NCI-H2171 (cell line): Measurements from ENCODE around the gene NCOA3.
"Not testable (repeated sequence)": the region's sequence is repeated elsewhere in the genome, so short reads cannot be mapped to it uniquely, and the experiment has no call there.

Source experiments
- DNase-seq: peaks from one replicate; lab custom pipeline; 2025; lab: John Stamatoyannopoulos, UW

NCOA3 gene

DNA sequence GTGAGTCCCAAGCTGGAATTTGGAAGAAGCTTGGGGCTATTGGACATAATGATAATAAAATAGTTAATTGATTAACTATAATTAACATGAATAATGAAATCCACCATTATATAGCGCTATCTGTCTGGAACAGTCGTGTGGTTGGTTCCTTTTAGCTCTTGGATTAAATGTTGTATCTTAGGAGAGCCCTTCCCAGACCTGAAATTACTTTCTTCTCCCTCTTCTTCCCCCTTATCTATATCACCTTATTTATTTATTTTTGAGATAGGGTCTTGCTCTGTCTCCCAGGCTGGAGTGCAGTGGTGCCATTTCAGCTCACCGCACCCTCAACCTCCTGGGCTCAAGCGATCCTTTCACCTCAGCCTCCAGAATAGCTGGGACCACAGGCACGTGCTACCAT, 64.6 kb downstream of the NCOA3 start:
- DNase-seq = no peak

DNA sequence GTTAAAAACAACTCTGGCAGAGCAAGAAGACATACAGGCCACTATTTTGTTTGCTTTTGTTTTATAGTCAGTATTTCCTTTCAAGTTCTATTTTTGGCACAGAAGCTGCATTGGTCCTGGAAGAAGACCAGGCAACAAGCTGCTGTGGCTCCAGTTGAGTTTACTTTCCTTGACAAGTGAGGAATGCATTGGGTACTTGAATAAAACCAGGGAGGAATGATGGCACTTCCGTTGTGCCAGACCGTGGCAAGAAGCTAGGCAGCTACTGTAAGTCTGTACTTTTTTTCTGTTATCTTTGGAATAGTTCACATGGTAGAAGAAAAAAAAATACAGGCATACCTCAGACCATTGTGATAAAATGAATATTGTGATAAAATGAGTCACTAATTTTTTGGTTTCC, 66.3 kb downstream of the NCOA3 start:
- DNase-seq = no peak

DNA sequence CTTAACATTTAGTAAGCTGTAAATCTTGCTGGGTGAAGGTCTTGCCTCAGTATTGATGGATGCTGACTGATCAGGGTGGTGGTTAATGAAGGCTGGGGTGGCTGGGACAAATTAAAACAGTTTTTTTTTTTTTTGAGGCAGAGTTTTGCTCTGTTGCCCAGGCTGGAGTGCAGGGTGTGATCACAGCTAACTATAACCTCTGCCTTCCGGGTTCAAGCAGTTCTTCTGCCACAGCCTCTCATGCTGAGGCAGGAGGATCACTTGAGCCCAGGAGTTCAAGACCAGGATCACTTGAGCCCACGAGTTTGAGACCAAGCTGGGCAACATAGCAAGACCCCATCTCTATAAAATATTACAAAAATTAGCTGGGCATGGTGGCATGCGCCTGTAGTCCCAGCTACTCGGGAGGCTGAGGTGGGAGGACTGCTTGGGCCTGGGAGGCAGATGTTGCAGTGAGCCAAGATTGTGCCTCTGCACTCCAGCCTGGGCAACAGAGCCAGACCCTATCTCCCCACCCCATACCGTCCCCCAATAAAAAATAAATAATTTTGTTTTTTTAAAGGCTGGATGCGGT, 67.2 kb downstream of the NCOA3 start:
- no peak for DNase-seq

DNA sequence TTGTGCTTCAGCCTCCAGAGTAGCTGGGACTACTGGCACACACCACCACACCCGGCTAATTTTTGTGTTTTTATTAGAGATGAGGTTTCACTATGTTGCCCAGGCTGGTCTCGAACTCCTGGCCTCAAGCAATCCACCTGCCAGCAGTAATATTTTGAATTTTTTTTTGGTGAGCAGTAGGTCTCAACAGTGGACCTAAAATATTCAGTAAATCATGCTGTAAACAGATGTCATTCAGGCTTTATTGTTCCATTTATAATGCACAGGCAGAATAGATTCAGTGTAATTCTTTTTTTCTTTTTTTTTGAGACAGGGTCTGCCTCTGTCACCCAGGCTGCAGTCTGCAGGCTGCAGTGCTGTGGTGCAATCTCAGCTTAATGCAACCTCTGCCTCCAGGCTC, 69.7 kb downstream of the NCOA3 start:
- no peak for DNase-seq

DNA sequence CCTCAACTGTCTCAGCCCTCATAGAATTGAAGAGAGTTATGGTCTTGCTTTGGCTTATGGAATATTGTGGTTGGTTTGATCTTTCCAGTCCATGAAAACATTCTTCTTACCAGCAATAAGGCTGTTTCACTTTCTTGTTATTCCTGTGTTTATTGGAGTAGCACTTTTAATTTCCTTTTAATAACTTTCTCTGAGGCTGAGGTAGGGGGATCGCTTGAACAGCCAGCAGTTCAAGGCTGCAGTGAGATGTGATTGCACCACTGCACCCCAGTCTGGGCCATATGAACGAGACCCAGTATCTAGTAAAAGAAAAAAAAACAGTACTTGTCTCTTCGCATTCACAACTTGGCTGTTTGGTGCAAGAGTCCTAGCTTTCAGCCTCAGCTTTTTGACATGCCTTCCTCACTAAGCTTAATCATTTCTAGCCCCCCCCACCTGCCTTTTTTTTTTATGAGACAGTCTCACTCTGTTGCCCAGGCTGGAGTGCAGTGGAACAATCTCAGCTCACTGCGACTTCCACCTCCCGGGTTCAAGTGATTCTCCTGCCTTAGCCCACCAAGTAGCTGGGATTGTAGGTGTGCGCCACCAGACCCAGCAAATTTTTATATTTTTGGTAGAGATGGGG, 70.5 kb downstream of the NCOA3 start:
- no peak for DNase-seq

DNA sequence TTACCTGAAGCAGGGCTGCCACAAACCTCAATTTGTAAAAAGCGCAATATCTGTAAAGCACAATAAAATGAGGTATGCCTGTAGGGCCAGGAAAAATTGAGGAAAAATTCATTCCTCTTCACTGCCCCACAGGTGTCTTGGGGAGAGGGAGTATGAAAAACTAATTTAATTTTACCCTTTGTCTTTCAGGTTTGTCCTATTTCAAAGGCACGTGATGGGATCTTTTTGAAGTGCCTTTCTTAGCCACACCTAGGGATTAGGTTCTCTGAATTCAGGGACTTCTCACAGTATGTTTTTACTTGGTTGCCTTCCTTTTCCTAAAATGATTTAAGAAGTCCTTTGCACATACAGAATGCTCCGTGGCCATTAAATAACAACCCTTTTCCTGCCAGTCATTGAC, 71.9 kb downstream of the NCOA3 start:
- no peak for DNase-seq

DNA sequence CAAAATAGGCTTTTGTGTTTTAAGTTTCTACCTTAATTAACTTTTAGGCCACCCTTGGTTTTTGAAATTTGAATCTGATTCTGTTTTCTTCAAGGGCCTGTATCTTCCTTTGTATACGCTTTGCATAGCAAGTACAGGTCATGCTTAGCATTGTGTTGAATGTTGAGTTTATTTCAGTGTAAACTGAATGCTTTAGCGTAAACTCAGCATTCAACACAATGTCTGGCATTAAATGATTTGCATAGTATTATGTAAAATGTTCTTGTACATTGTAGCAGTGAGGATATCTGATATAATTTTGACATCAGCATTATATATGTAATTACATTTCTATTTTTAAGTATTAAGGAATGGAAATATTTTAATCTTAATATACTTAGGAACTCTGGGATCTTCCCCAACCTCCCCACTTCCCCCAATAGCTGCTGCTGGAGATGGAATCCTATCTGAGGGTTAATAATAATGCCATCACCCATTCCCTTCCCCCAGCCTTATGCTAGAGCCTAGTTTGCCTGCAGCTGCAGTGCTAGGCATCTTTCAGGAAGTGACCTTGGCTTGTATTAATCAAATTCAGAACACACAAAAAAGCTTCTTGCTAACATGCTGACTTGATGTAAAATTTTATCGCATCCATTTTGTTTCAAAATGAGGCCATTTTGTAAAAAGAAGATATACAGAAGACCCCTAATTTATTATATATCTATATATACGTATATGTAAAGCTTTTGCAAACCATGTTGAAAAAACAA, 73.1 kb downstream of the NCOA3 start:
- DNase-seq = no peak

DNA sequence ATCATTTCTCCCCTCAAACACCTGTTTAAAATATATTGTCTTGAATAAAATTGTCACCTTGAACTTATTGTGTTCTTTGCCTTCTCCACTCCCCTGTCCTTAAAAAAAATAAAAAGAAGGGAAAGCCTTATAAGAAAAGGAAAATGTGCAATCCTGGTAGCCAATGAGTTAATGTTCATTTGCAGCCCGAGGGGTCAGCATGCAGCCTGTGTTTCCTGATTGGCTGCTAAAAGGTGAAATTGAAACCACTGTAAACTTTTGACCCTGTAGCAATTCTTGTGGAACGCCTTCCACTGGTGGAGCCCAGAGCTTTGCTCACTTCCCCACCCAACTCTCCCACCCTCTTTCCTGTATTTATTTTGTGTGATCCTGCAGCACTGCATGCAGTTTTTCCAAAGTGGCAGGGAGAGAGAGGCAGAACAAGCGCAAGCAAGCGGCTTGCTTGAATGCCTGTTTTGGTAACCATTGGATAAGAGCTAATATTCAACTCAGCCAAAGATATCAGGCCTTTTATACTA, 74.9 kb downstream of the NCOA3 start:
- DNase-seq = peak; percentile 73

DNA sequence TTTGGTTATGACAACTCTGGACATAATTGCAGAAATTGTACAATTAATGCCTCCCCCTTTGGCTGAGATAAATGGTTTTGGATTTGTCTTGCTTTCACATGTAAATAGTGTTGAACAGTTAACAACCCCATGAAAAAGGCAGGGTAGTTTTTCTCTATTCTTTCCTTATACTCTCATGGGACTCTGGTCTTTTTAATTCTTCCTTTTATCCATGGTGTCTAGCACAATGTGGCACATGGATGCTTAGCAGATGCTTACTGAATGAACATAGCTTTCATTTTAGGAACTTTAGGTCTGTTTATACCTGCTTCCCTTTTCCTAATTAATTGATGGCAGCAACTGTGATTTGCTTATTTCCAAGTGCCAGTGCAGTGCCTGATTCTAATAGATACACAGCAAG, 75.6 kb downstream of the NCOA3 start:
- no peak for DNase-seq

DNA sequence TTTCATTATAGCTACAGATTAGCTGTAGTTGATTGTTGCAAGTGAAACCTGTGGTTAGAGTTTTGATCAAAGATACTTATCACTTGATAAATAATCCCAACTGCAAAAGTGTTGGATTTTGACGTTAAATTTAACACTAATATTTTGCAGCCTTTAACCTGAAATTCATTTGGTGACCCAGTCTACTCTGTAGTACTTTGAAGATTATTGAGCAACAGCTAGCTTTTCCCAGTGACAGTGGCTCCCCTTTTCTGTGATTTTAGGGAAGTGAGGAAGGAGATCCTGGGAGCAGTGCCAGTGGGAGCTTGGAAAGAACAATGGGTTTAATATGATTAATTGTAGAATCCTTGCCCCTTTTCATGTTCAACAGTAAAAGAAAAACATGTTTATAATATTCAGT, 76.9 kb downstream of the NCOA3 start:
- no peak for DNase-seq

DNA sequence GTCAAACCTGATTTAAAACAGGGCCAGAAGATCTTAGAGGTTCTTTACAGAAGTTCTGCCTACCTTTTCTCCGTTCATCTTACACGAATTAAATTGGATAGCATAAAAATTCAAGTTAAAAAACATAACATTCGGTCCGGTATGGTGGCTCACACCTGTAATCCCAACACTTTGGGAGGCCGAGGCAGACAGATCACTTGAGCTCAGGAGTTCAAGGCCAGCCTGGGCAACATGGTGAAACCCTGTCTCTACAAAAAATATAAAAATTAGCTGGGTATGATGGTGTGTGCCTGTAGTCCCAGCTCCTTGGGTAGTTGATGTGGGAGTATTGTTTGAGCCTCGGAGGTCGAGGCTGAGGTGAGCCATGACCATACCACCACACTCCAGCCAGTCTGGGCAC, 79.0 kb downstream of the NCOA3 start:
- DNase-seq = not testable (repeated sequence)

DNA sequence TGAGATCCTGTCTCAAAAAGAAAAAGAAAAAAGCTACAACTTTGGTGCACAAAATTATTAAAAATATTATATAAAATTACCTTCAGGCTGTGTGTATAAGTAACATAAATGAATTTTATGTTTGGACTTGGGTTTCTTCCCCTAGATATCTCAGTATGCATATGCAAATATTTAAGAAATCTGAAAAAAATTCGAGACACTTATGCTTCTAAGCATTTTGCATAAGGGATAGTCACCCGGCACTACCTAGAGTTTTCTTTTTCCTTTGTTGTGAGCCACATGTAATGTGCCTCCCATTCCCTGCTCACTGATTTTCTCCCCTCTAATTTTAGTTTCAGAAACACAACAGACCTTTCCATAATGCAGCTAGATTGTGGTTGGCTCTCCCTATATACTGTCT, 79.4 kb downstream of the NCOA3 start:
- no peak for DNase-seq

DNA sequence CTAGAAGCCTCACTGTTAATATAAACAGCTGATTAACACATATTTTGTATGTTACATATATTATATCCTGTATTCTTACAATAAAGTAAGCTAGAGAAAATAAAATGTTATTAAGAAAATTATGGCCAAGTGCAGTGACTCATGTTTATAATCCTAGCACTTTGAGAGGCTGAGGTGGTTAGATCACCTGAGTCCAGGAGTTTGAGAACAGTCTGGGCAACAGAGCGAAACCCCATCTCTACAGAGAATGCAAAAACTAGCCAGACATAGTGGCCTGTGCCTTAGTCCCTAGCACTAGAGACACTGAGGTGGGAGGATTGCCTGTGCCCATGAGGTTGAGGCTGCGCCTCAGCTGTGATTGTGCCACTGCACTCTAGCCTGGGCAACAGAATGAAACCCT, 81.9 kb downstream of the NCOA3 start:
- no peak for DNase-seq

DNA sequence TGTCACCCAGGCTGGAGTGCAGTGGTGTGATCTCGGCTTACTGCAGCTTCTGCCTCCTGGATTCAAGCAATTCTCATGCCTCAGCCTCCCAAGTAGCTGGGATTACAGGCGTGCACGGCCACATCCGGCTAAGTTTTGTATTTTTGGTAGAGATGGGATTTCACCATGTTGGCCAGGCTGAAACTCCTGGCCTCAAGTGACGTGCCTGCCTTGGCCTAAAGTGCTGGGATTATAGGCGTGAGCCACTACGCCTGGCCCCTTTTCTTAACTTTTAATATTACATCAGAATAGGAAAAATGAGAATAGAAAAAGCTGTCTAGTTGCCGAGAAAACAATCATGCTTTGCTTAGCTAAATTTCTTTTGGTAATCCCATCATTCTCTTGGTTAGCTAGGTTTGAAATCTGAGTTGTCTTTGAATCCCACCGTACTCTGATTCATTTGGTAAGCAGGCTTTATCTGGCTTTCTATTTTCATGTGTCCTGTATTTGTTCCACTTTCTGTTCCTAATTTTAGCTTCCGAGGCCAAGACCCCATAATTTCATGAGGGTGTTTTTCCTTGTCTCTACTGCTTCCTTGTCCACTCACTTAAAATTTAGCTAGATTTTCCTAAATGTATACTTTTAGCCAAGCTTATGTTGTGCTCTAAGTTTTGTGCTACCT, 83.5 kb downstream of the NCOA3 start:
- no peak for DNase-seq

DNA sequence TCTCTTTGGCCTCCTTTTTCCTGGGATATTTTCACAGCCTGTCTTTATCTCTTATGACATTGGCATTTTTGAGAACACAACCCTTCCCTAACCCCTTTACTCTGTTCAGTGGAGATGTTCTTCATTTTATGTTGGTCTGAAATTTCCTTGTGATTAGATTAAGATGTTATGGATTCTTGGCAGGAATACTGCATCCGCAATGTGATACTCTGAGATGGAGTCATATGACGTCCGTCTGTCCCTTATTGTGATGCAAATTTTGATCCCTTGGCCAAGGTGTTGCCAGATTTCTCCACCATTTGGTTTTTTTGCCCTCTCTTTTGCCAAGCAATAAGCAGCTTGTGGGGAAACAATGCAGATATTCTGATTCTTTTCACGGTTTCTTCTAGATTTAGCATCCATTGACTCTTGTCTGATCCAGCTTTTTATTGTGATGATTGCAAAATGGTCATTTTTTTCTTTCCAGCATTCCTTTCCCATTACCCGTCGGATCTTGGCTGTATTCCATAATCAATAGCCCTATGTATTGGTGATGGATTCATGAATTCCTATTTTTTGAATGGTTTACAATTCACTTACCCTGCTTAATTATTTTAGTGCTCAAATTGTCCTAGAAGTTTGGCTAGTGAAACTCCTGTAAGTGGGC, 85.1 kb downstream of the NCOA3 start:
- DNase-seq = peak; percentile 64

DNA sequence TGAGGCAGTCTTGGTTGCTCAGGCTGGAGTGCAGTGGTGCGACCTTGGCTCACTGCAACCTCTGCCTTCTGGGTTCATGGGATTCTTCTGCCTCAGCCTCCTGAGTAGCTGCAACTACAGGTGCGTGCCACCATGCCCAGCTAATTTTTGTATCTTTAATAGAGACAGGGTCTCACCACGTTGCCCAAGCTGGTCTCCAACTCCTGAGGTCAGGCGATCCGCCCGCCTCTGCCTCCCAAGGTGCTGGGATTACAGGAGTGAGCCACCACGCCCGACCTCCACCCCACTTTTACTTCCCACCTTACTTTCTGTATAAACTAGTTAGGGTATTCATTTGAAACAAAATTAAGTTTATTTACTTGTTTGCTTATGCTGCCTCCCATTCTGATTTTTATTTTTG, 86.5 kb downstream of the NCOA3 start:
- no peak for DNase-seq

DNA sequence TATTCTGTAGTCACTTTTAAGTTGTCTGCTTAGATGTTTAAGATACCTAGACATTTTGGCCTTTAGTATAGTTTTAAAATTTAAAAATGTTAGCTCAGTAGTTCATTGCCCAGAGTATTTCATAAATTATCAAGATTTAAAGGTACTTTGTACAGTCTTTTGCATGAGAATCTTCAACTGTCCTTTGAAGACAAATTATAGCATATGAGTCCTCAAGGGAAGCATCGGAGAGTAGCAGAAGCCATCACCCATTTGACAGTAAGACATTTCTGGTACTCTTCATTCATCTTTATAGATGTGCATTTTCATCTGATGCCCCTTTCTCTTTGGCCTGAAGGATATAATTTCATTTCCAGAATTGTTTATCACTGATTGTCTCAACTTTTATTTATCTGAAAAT, 89.5 kb downstream of the NCOA3 start:
- no peak for DNase-seq

DNA sequence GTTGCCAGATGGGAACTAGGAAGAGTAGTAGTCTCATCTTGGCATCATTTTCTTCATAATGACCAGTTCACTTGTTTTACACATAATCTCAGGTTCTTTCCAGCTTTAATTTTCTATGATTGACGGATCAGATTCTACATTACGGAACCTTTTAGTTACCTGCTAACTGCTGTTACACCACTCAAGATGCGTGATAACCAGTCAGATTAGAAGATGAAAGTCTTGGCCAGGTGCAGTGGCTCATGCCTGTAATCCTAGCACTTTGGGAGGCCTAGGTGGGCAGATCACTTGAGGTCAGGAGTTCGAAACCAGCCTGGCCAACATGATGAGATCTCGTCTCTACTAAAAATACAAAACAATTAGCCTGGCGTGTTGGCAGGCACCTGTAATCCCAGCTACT, 92.5 kb downstream of the NCOA3 start:
- DNase-seq = no peak

DNA sequence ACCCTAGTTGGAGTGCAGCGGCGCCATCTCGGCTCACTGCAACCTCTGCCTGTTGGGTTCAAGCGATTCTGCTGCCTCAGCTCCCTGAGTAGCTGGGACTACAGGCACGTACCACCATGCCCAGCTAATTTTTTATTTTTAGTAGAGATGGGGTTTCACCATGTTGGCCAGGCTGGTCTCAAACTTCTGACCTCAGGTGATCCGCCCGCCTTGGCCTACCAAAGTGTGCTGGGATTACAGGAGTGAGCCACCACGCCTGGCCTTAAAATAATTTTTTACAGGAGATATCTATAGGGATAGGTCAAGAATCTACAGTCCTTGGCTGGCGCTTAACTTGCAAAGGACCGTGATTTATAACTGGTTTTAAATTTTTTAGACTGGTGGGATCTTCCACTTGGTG, 93.5 kb downstream of the NCOA3 start:
- DNase-seq = not testable (repeated sequence)

DNA sequence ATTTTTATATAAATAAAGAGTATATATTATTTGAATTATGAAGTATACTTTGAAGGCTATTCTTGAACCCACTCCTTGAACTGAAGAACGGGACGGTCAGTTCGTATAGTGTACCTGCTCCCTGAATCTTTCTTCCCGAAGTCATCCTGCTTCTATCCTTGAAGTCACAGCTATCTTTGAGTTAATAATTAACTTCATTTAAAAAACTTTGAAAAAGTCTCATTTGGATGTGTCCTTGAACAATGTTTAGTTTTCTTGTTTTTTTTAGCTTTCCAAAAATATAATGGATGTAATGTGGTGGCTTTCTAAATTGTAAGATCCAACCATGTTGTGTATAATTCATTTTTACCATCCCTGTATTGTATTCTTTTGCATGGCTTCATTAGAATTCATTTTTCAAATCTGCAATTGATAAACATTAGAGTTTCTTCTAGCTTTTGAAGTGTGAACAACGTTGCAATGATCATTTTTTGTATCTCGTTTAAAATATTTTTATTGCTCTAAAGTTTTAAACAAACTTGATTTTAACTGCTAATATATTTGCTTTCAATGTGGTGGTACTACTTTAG, 94.4 kb downstream of the NCOA3 start:
- no peak for DNase-seq

DNA sequence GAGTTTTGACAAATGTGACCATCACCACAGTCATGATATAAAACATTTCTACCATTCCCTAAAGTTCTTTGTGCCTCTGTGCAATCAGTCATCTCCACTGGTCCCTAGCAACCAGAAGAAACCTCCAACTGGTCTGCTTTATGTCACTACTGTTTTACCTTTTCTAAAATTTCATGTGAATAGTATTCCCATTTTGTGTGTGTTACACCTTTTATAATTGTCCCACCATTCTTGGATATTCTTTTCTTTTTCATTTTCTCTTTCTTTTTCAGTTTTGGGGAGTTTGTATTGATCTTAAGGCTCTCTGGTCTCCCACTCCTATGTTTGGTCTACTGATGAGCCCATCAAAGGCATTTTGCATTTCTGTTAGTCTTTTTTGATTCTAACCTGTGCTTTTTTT, 95.4 kb downstream of the NCOA3 start:
- no peak for DNase-seq
